Suppressor macrophage treated with lipopolysaccharide for 1 hour (primary cell): ENCODE measurements around the gene SUMO2.
A peak's percentile ranks its signal among the peaks of the same experiment; 100 is the strongest.
"Not testable (repeated sequence)": the region's sequence is repeated elsewhere in the genome, so short reads cannot be mapped to it uniquely, and the experiment has no call there.

ENCODE experiments used
- DNase-seq, 3 donors: peaks; one replicate each; pipeline ENCODE4 v3.0.0-alpha.2; 2020 to 2022

The SUMO2 gene

GRCh38 chr17:75181608-75182318, 996 bp downstream of the SUMO2 start:
- DNase-seq: peak; percentile 28 to 60 (median 35)

GRCh38 chr17:75181110-75181509, 1.6 kb downstream of the SUMO2 start:
- DNase-seq: peak in 1 of 3 donors; percentile 4

GRCh38 chr17:75178453-75178852, 4.3 kb downstream of the SUMO2 start:
- DNase-seq: no peak

- DNase-seq: no peak
Observed at GRCh38 chr17:75176625-75177024, 6.1 kb downstream of the SUMO2 start.

- DNase-seq: no peak
Observed at GRCh38 chr17:75174996-75175395, 7.8 kb downstream of the SUMO2 start.

GRCh38 chr17:75173526-75173925, 9.2 kb downstream of the SUMO2 start:
- DNase-seq: no peak

- DNase-seq: no peak
Observed at GRCh38 chr17:75168998-75169397, 13.8 kb downstream of the SUMO2 start.

- not testable (repeated sequence) for DNase-seq
Observed at GRCh38 chr17:75164606-75165005, 18.2 kb downstream of the SUMO2 start.

- no peak for DNase-seq
Observed at GRCh38 chr17:75163074-75163473, 19.7 kb downstream of the SUMO2 start.

GRCh38 chr17:75160211-75160610, 22.5 kb downstream of the SUMO2 start:
- DNase-seq: no peak

- DNase-seq: no peak
Observed at GRCh38 chr17:75159196-75160031, 23.3 kb downstream of the SUMO2 start.

- not testable (repeated sequence) for DNase-seq
Observed at GRCh38 chr17:75158480-75158879, 24.3 kb downstream of the SUMO2 start.

GRCh38 chr17:75155191-75155601, 27.6 kb downstream of the SUMO2 start:
- DNase-seq: no peak

GRCh38 chr17:75154195-75155106, 28.3 kb downstream of the SUMO2 start, which contains the start of gene JPT1:
Gene JPT1, minus strand, starts transcription at chr17:75154512. Its CDS starts 115 bp downstream, at chr17:75154397.
- peak; percentile 98 to 99 (median 99) for DNase-seq

GRCh38 chr17:75153780-75154194, 29.0 kb downstream of the SUMO2 start:
- DNase-seq: peak in 2 of 3 donors; percentile 9 to 28

GRCh38 chr17:75152922-75153779, 29.6 kb downstream of the SUMO2 start:
- peak; percentile 59 to 66 (median 62) for DNase-seq

- no peak for DNase-seq
Observed at GRCh38 chr17:75152523-75152921, 30.2 kb downstream of the SUMO2 start.

GRCh38 chr17:75151930-75152329, 30.8 kb downstream of the SUMO2 start:
- no peak for DNase-seq

- DNase-seq: peak; percentile 26 to 71 (median 63)
Observed at GRCh38 chr17:75147878-75148546, 34.7 kb downstream of the SUMO2 start.

- DNase-seq: peak; percentile 28 to 63 (median 58)
Observed at GRCh38 chr17:75146592-75146991, 36.2 kb downstream of the SUMO2 start.
